NCI-H2171 (cell line): ENCODE data around the gene PCDH11Y.
A peak's percentile ranks its signal among the peaks of the same experiment; 100 is the strongest.
"Not testable (repeated sequence)": the region's sequence is repeated elsewhere in the genome, so short reads cannot be mapped to it uniquely, and the experiment has no call there.

Source experiments
- DNase-seq: peaks from one replicate; lab custom pipeline; 2025; lab: John Stamatoyannopoulos, UW

The PCDH11Y gene, protein sequence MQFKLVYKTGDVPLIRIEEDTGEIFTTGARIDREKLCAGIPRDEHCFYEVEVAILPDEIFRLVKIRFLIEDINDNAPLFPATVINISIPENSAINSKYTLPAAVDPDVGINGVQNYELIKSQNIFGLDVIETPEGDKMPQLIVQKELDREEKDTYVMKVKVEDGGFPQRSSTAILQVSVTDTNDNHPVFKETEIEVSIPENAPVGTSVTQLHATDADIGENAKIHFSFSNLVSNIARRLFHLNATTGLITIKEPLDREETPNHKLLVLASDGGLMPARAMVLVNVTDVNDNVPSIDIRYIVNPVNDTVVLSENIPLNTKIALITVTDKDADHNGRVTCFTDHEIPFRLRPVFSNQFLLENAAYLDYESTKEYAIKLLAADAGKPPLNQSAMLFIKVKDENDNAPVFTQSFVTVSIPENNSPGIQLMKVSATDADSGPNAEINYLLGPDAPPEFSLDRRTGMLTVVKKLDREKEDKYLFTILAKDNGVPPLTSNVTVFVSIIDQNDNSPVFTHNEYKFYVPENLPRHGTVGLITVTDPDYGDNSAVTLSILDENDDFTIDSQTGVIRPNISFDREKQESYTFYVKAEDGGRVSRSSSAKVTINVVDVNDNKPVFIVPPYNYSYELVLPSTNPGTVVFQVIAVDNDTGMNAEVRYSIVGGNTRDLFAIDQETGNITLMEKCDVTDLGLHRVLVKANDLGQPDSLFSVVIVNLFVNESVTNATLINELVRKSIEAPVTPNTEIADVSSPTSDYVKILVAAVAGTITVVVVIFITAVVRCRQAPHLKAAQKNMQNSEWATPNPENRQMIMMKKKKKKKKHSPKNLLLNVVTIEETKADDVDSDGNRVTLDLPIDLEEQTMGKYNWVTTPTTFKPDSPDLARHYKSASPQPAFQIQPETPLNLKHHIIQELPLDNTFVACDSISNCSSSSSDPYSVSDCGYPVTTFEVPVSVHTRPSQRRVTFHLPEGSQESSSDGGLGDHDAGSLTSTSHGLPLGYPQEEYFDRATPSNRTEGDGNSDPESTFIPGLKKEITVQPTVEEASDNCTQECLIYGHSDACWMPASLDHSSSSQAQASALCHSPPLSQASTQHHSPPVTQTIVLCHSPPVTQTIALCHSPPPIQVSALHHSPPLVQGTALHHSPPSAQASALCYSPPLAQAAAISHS (N-terminal part only)

DNA sequence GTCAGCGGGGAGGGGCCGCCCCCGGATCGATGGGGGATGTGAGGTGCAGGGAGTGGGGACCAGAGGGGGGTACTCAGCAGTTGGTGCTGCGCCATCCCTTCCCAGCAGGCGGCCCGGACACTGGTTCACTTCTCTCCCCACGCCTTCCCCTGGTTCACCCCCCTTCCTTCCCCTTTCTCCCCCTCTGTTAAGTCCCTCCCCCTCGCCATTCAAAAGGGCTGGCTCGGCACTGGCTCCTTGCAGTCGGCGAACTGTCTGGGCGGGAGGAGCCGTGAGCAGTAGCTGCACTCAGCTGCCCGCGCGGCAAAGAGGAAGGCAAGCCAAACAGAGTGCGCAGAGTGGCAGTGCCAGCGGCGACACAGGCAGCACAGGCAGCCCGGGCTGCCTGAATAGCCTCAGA lies at the start of gene PCDH11Y:
Gene PCDH11Y, plus strand, starts transcription at position 240 of the 400 bp plus-strand sequence. CDS start 56,804 bp downstream, outside the sequence.
- DNase-seq: peak; percentile 2

DNA sequence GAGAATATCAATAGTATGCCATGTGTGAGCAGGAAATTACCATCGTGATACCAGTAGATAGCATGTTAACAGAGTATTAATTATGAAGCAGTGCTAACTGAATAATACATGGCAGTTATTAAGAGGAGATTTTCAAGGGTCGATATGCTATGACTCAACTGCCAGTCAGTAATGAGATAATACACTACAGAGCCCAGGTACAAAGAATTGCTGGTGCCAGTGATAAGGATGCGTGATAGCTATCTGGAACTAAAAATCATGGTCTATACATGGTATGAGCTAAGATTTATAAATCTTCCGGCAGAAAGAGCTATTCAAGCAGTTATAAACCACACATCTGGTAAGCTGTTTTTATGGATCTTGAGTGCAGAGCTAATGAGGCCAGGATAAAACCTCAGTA lies 32.2 kb upstream of the PCDH11Y start:
- not testable (repeated sequence) for DNase-seq

DNA sequence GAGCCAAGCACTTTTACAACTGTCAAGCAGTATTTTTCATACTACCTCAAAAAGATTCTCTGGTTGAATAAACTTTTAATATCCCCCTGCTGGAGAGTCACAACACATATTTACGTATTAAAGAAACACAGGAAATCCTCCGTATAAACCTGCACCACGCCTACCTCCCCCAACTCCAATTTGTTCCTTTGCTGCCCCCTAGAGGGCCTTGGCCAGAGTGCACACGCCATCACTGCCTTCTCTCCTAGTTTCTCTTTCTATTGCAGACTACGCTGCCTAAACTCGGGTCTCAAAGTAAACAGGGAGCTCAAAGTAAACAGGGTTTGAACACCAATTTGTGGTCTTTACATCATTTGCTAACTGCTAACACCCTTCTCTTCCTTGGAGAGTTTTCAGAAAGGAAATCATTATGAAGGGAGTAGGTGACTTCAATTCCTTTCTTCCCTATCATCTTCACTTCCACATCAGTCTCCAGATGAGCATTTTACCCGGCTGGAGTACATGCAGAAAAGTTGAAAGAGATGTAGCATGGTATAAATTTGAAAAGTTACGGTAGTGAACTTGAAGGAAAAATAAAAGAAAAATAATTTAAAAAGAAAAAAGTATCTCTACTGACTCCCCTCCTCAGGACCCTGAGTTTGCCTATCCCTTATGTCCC lies 8.2 kb upstream of the PCDH11Y start:
- not testable (repeated sequence) for DNase-seq

DNA sequence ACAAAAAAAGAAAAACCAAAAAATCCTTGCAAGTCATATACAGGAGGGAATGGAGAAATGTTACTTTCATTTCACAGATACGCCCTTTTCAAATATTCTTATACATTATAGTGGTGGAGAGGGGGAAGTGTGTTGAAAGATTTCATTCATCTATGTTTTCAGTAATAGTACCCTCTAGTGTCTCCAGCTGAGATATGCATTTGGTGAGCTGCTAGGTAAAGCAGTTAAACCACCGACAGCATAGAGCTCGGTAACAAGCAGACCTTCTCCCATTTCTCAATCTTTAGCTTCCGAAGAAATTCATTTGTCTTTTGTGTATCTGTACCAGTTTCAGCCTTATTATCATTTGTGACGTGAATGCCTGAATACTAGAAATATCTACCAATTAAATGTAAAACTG lies 5.2 kb upstream of the PCDH11Y start:
- DNase-seq: not testable (repeated sequence)

DNA sequence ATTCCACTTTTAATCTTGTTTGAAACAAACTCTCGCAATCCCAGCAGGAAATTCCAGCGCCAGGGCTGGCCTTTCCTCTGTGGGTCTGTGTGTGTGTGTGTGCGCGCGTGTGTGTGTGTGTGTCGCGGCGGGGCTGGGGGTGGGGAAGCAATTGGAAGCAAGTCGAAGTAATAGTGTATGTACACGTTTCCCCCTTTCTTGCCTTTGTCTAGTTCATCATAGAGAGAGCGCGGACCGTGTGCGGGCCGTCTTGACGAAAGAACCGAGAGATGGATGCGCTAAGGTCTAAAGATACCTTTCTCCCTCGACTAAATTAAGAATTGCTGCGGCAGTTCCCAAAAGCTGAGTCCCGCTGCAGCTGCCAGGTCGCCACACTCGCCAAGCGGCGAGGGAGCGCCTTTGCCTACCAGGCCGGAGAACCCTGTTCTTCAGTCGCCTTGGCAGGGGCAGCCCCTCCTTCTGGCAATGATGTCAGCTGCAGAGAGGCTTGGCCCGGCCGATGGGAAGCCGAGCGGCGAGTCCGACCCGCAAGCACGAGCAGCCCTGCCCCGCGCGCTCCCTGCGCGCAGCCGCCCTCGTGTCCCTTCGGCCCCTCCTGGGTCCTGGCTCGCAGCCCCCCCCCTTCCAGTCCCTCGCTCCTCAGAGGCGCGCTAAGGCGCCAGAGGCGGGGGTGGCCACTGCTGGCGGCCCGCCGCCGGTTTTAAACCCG lies 2.5 kb downstream of the PCDH11Y start:
- not testable (repeated sequence) for DNase-seq

DNA sequence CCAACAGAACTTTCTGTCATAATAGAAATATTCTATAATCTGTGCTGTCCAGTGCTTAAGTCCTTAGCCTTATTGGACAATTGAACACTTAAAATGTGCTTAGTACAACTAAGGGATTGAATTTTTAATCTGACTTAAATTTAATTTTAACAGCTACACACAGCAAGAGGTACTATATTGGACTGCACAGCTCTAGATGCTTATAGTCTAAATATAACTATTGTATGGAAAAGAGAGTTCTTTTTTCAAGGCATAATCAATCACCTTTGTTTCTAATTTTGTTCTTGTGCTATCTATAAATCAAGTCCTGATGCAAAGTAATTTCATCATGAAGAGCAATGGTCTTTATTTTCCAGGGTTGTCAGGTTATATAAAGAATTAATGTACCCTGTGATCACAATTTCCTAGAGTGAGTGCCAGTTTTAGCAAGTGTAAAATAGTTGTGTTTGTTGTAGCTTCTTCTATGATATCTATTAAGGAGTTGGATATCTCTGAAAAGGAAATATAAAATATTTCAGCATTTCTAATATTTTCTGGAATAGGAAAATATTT lies 39.0 kb downstream of the PCDH11Y start:
- not testable (repeated sequence) for DNase-seq

DNA sequence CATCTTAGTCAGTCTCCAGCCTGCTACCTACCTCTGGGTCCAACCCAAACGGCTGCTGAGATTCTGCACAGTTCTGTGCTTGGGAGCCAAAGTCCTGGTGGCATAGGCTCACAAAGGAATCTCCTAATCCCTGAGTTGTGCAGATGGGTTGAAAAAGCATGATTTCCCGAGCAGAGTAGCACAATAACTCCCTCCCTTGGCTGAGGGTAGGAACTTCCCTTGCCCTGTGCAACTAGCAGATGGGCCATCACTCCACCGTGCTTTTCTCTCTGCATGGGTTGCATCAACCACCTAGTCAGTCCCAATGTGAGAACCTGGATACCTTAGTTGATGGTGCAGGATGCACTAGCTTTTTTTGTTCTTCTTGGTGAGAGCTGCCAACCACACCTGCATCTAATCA lies 82.9 kb downstream of the PCDH11Y start:
- DNase-seq: not testable (repeated sequence)

DNA sequence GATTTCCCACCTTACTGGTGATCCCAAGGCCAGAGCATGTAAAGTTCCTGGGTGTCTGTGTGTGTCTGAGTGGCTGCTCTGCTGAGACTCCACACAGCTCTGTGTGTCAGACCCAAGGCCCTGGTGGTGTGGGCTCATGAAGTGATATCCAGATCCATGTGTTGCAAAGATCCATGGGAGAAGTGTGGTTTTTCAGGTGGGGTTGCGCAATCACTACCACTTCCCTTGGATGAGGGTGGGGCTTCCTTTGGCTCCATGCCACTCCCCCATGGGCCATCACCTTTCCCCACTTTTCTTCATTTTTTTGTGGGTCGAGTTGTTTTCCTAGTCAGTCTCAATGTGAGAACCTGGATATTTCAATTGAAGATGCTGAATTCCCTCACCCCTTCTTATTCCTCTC lies 182.9 kb downstream of the PCDH11Y start:
- not testable (repeated sequence) for DNase-seq

DNA sequence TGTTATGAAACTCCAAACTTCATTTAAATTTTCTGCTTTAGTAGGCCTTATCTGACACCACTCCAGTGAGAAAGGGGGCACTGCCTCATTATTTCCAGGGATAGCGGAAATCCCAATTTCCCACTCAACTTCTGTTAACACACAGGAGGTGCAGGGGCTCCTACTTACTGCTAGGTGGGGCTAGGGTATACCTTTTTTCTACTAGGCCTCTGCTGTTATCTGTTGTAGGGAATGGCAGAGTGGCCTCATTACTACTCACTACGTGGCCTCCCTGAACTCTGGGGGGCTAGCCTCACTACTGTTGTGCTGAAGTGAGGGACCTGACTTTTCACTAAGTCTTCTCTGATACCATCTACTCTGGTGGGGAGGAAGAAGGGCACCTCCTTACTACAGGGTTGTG lies 215.0 kb downstream of the PCDH11Y start:
- DNase-seq: not testable (repeated sequence)

DNA sequence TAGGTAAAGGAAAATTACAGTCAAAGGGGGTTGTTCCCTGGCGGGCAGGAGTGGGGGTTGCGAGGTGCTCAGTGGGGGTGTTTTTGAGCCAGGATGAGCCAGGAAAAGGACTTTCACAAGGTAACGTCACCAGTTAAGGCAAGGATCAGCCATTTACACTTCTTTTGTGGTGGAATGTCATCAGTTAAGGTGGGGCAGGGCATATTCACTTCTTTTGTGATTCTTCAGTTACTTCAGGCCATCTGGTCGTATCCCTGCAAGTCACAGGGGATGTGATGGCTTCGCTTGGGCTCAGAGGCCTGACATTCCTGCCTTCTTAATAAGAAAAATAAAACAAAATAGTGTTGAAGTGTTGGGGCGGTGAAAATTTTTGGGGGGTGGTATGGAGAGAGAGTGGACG lies 324.8 kb downstream of the PCDH11Y start:
- DNase-seq: not testable (repeated sequence)

DNA sequence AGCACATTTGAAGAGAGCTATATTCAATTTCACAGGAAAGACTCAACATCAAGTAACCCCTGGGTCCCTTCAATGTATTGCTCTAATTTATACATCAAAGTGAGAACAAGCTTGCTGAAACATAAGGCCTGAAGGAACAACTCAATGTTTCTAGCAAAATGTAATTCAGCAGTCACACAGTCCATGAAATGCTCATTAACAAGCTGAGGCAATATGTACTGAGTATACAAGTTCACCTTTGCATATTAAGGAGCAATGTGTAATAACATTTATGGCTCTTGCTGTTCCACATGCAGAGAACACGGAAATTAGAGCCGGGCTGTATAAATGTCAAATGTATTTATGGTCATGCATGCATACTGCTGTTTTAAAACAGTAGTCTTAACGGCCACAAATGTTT lies 342.1 kb downstream of the PCDH11Y start:
- not testable (repeated sequence) for DNase-seq

DNA sequence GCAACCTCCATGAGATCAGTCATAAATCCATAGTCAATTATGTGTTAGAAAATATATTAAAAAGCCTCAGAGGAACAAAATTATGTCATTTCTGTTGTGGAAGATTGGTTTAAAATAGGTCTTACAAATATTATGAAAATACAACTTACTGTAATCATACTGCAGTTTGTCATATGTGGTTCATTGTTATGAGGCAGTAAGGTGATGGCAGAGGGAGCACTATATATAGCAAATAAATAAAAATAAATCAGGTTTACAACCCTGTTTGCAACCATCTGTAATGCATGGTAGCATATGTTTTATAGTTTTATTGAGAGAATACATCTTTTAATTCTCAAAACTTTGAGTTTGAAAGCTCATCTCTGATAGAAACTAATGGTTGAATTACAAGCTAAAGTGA lies 543.6 kb downstream of the PCDH11Y start:
- DNase-seq: not testable (repeated sequence)

DNA sequence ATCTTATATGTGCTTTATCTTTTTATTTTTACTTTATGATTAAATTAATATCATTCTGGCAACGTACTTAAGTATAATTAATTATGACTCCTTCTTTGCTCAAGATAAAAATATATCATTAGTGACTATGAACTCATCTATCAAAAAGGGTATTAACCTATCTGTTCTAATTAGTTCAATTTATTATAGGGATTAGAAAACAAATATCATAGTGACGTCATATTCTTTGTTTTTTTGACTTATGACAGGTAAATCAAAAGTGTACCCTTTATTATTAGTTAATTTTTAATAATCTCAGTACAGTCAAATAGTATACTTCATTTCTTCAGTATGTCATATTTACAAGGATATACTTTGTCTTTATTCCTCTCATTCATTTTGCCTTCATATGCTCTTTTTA lies 638.5 kb downstream of the PCDH11Y start:
- DNase-seq: not testable (repeated sequence)

DNA sequence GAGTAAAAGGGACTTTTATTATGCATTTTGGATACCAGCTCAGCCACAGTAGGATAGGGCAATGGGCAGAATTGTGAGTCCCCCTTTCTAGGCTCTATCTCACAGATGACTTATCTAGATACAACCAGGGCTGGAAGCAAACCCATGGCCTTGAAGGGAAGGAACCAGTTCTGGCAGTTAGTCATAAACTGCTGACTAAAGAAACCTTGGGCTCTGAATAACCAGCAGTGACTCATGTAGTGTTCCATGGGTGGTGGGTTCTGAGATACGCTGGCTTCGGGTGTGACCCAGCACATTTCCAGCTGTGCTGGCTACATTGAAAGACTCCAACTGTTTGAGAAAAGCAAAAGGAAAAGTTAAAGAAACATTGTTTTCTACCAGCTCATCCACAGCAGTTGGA lies 679.2 kb downstream of the PCDH11Y start:
- not testable (repeated sequence) for DNase-seq

DNA sequence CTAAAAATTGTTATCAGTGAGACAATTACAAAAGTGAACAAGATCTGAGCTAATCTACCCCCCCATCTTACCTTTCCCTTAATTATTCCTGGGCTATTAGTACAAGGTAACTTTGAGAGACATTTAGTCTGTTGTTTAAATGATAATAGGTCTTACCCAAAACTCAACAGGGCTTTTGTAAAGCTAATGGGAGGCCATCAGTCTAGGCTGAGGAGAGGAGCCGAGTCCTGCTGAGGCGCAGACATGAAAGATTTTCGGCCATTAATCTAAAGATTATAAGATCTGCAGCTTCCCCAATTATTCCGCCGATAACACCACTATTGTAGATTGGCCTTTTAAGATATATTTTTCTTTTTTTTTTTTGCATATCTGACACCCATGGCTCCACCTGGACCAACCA lies 708.6 kb downstream of the PCDH11Y start:
- not testable (repeated sequence) for DNase-seq

DNA sequence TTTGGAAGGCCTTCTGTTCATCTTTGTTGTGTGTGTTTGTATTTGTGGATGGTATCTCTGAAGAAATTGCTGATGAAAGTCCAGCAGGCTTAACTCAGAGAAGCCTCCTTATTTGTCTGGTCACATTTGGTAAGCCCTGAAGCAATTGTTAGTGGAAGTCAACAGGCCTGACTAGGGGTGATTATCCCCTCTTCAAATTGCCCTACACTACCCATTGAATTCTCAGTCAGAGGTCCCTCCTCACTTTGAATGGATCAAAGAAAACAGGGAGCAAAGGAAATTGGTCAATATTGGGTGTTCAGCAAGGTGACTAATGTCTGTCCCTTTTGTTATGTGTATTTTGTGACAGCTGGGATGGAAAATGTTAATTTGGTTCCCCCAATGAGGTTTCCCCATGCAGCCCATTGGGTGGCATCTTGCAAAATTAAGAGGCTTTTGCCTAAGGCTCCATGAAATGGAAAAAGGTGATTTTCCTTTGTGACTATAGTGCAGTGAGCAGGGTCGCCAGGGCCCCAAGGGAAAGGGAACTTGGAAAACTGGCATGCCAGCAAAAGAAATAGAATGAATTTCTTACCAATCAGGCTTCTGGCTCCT lies 709.8 kb downstream of the PCDH11Y start:
- not testable (repeated sequence) for DNase-seq

DNA sequence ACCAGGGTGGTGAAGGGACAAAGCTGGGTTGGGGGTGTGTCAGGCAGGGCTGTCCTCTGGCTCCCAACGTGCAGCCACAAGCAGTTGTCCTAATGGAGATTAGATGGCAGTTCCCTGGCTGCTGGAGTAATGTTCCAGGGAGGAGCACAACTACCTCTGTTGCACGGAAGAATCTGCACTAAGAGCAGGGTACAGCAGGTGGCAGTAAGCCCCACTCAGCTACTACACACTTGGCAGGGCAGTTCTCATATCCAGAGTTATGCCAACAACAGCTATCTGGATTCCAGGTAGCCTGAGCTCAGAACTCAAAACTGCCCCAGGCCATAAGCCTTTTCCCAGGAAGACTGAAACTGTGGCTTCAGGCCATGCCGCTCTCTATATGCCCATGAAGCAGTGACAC lies 761.3 kb downstream of the PCDH11Y start:
- not testable (repeated sequence) for DNase-seq

DNA sequence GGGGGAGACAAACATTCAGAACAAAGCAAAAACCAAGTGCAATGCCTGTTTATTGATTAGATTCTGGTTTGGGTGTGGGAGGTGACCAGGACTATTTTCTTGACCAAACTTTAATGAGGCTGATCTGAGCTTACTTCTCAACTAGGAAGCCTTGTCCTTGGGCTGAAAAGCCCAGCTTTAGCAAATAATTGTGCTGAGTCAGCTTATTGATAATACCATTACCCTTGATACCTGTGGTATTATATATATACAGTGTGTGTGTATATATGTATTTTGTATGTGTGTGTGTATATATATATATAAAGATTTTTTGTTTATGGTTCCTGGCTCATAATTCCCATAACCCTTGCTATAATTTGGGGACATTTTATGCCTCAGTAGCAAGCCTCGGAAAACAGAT lies 776.4 kb downstream of the PCDH11Y start:
- DNase-seq: not testable (repeated sequence)
